ENCODE measurements around the gene HDAC4. TPM values are rescaled to one million over a fixed set of nuclear protein-coding genes. Genes with fewer than 3 reads are reported as not detected.

Gene HDAC4
- total RNA-seq, 2 experiments from 2014 or later, result 22.6 to 24.5 TPM

- peaks cover 20% of the 10 kb centered on the region for H3K4me1 Mint-ChIP-seq (ENCODE audit: low read depth)
- DNase-seq (no peak), ATAC-seq (no peak)
- ChIA-PET CTCF (no interaction called here), POLR2A (interaction anchor here (1.0 to 1.1 kb wide), 2 partner anchors 10 to 15 kb away, joined by 3 to 4 read pairs; no protein-coding TSS in a partner anchor)
- H3K27me3 Mint-ChIP-seq, result no peaks in the 10 kb centered on the region
- no peak overlapping the region for H3K27ac Mint-ChIP-seq
- H3K4me3 Mint-ChIP-seq, result no peak overlapping the region
- H3K36me3 Mint-ChIP-seq (ENCODE audit: low read depth), result no peaks in the 10 kb centered on the region
- no peak for TF ChIP-seq CTCF (IDR thresholded peaks at IDR 0.05)
- intact Hi-C loops (cut with micrococcal nuclease), result no loop called here
- no peaks in the 10 kb centered on the region for H3K9me3 Mint-ChIP-seq
Measured at GRCh38 chr2:239306274-239307220, 94.3 kb downstream of the HDAC4 start.

DNA sequence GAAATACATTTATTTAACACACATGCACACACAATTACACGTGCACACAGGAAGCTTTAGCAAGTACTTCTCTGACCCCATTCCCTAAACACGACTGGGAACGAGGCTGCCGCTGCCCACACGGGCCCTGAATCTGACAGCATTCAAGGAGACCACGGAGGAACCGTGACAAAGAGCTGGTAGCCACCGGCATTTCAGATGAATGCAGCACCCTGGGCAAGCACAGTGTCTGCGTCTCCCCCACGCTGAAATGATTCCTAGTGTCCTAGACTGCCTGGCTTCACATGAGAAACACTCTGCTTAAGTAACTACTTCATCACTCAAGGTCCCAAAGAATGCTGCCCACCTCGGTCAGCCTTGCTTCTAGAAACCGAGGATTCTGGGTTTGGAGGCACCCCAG, 95.0 kb downstream of the HDAC4 start:
- ChIA-PET POLR2A (interaction anchor here (1.0 to 1.1 kb wide), 2 partner anchors 10 to 16 kb away, joined by 3 to 4 read pairs; no protein-coding TSS in a partner anchor), CTCF (no interaction called here)
- Mint-ChIP-seq H3K36me3 (ENCODE audit: low read depth) (no peaks in the 10 kb centered on the region), H3K4me1 (ENCODE audit: low read depth) (peaks cover 22% of the 10 kb centered on the region), H3K4me3 (no peak overlapping the region), H3K27me3 (no peaks in the 10 kb centered on the region), H3K9me3 (no peaks in the 10 kb centered on the region), H3K27ac (no peak overlapping the region)
- no peak for ATAC-seq
- no peak for TF ChIP-seq CTCF (IDR thresholded peaks at IDR 0.05)
- intact Hi-C loops (cut with micrococcal nuclease), result no loop called here
- DNase-seq, result no peak

- no peaks in the 10 kb centered on the region for H3K36me3 Mint-ChIP-seq (ENCODE audit: low read depth)
- H3K27me3 Mint-ChIP-seq, result no peaks in the 10 kb centered on the region
- POLR2A ChIA-PET, result interaction anchor here (1.0 kb wide), 1 partner anchor 16 kb away, joined by 4 read pairs; no protein-coding TSS in a partner anchor
- intact Hi-C loops (cut with micrococcal nuclease), result no loop called here
- no peak overlapping the region for H3K27ac Mint-ChIP-seq
- CTCF ChIA-PET, result interaction anchor here (1.2 to 2.0 kb wide), 3 partner anchors 10 to 38 kb away, joined by 3 to 5 read pairs (median 5); no protein-coding TSS in a partner anchor
- DNase-seq (no peak), ATAC-seq (no peak)
- no peaks in the 10 kb centered on the region for H3K9me3 Mint-ChIP-seq
- no peak overlapping the region for H3K4me3 Mint-ChIP-seq
- no peak for TF ChIP-seq CTCF (IDR thresholded peaks at IDR 0.05)
- H3K4me1 Mint-ChIP-seq (ENCODE audit: low read depth), result peaks cover 22% of the 10 kb centered on the region
Measured at GRCh38 chr2:239305222-239305575, 95.6 kb downstream of the HDAC4 start.

- H3K27me3 Mint-ChIP-seq, result no peaks in the 10 kb centered on the region
- no peak for TF ChIP-seq CTCF (IDR thresholded peaks at IDR 0.05)
- H3K4me3 Mint-ChIP-seq, result no peak overlapping the region
- ChIA-PET CTCF (interaction anchor here (0.9 to 2.2 kb wide), 10 partner anchors 9 to 47 kb away, joined by 3 to 9 read pairs (median 4); no protein-coding TSS in a partner anchor), POLR2A (interaction anchor here (1.0 to 1.8 kb wide), 10 partner anchors 11 to 88 kb away, joined by 3 to 5 read pairs (median 4); no protein-coding TSS in a partner anchor)
- no peak for ATAC-seq
- H3K27ac Mint-ChIP-seq, result no peak overlapping the region
- H3K9me3 Mint-ChIP-seq, result no peaks in the 10 kb centered on the region
- DNase-seq, result no peak
- intact Hi-C loops (cut with micrococcal nuclease), result loop anchor here (5.0 kb wide), 1 partner anchor 37 kb away; no protein-coding TSS in a partner anchor
- no peaks in the 10 kb centered on the region for H3K36me3 Mint-ChIP-seq (ENCODE audit: low read depth)
- H3K4me1 Mint-ChIP-seq (ENCODE audit: low read depth), result peaks cover 22% of the 10 kb centered on the region
Measured at GRCh38 chr2:239304533-239305221, 96.1 kb downstream of the HDAC4 start.

Data from activated CD8-positive, alpha-beta T cell treated with anti-CD3 and anti-CD28 coated beads for 36 hours (primary cell).